ENCODE results near the gene HIPK3.

Gene HIPK3

DNA sequence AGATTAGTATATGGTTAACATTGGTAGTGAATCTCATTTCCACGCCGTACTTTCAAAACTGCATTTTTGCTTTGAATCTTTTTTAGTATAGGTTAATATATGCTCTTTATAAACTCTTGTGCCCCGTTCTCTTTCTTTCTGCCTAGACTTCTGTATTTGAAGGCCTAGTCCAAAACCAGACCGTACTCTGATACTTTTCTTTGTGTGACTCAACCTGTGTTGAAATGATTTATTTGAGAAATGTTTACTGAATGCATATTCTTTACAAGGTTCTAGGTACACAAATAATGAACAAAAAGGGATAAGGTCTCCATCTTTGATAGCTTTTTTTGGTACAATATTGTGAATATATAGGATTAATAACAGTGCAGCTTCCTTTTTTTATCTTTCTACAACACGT is 68.3 kb downstream of the HIPK3 start:
- peaks cover 0 to 4% (median 0%) of the 10 kb centered on the region in 3 donors for H3K36me3 ChIP-seq
- TF ChIP-seq, protein P1, sequence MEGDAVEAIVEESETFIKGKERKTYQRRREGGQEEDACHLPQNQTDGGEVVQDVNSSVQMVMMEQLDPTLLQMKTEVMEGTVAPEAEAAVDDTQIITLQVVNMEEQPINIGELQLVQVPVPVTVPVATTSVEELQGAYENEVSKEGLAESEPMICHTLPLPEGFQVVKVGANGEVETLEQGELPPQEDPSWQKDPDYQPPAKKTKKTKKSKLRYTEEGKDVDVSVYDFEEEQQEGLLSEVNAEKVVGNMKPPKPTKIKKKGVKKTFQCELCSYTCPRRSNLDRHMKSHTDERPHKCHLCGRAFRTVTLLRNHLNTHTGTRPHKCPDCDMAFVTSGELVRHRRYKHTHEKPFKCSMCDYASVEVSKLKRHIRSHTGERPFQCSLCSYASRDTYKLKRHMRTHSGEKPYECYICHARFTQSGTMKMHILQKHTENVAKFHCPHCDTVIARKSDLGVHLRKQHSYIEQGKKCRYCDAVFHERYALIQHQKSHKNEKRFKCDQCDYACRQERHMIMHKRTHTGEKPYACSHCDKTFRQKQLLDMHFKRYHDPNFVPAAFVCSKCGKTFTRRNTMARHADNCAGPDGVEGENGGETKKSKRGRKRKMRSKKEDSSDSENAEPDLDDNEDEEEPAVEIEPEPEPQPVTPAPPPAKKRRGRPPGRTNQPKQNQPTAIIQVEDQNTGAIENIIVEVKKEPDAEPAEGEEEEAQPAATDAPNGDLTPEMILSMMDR (IDR thresholded peaks at IDR 0.05): no peak
- no peak for DNase-seq
- H3K4me1 ChIP-seq: peaks cover 0 to 78% (median 8%) of the 10 kb centered on the region in 4 donors
- no peaks in the 10 kb centered on the region for H3K27me3 ChIP-seq
- H3K4me3 ChIP-seq: no peak overlapping the region
- intact Hi-C loops (cut with DNase I; ENCODE audit: low total_unique reads): loop anchor here (10.0 kb wide), 1 partner anchor 71 kb away; the partner anchor contains the start of gene HIPK3
- no peak overlapping the region for H3K27ac ChIP-seq
- no peaks in the 10 kb centered on the region for H3K9me3 ChIP-seq

GRCh38 chr11:33329705-33330329 is 72.6 kb downstream of the HIPK3 start:
- no peak overlapping the region for H3K27ac ChIP-seq
- no peaks in the 10 kb centered on the region for H3K27me3 ChIP-seq
- H3K4me1 ChIP-seq: peaks cover 0 to 52% (median 4%) of the 10 kb centered on the region in 4 donors
- DNase-seq: no peak
- no peak overlapping the region for H3K4me3 ChIP-seq
- H3K36me3 ChIP-seq: peaks cover 0 to 12% (median 0%) of the 10 kb centered on the region in 3 donors
- intact Hi-C loops (cut with DNase I; ENCODE audit: low total_unique reads): loop anchor here (10.0 kb wide), 1 partner anchor 75 kb away; the partner anchor contains the start of gene HIPK3
- TF ChIP-seq, protein P1 (IDR thresholded peaks at IDR 0.05): peak; percentile 48 to 61
- no peaks in the 10 kb centered on the region for H3K9me3 ChIP-seq

- H3K36me3 ChIP-seq: peaks cover 0 to 20% (median 14%) of the 10 kb centered on the region in 3 donors
- intact Hi-C loops (cut with DNase I; ENCODE audit: low total_unique reads): no loop called here
- H3K27ac ChIP-seq: no peak overlapping the region
- TF ChIP-seq, protein P1 (IDR thresholded peaks at IDR 0.05): no peak
- peaks cover 0 to 12% (median 1%) of the 10 kb centered on the region in 4 donors for H3K4me1 ChIP-seq
- H3K9me3 ChIP-seq: no peaks in the 10 kb centered on the region
- H3K27me3 ChIP-seq: no peaks in the 10 kb centered on the region
- no peak overlapping the region for H3K4me3 ChIP-seq
- no peak for DNase-seq
Observed at GRCh38 chr11:33333816-33334215, 76.6 kb downstream of the HIPK3 start.

GRCh38 chr11:33334627-33335026 is 77.4 kb downstream of the HIPK3 start:
- intact Hi-C loops (cut with DNase I; ENCODE audit: low total_unique reads): loop anchor here (5.0 kb wide), 1 partner anchor 167 kb away; no protein-coding TSS in a partner anchor
- Histone ChIP-seq H3K9me3 (no peaks in the 10 kb centered on the region), H3K4me3 (no peak overlapping the region), H3K27ac (no peak overlapping the region), H3K27me3 (no peaks in the 10 kb centered on the region), H3K4me1 (peaks cover 0 to 5% (median 1%) of the 10 kb centered on the region in 4 donors), H3K36me3 (peaks cover 2 to 28% (median 19%) of the 10 kb centered on the region in 3 donors)
- no peak for DNase-seq
- TF ChIP-seq, protein P1 (IDR thresholded peaks at IDR 0.05): no peak

- Histone ChIP-seq H3K36me3 (peaks cover 38 to 55% (median 48%) of the 10 kb centered on the region in 3 donors), H3K27me3 (no peaks in the 10 kb centered on the region), H3K4me3 (no peak overlapping the region), H3K4me1 (no peaks in the 10 kb centered on the region), H3K27ac (no peak overlapping the region), H3K9me3 (no peaks in the 10 kb centered on the region)
- DNase-seq: no peak
- intact Hi-C loops (cut with DNase I; ENCODE audit: low total_unique reads): loop anchor here (5.0 kb wide), 1 partner anchor 172 kb away; no protein-coding TSS in a partner anchor
- TF ChIP-seq, protein P1 (IDR thresholded peaks at IDR 0.05): no peak
Observed at GRCh38 chr11:33339247-33339646, 82.1 kb downstream of the HIPK3 start.

All from tibial artery (tissue), 4 donors.